HepG2 (cell line): ENCODE results near the gene FCN3. TPM values are rescaled to one million over a fixed set of nuclear protein-coding genes. Genes with fewer than 3 reads are reported as not detected.

Source experiments
- ARNT2 ChIP-seq: sonication (generic); formaldehyde crosslinking; IDR thresholded peaks from 2 replicates; pipeline ENCODE4 v1.8.0; 2022; ENCODE audit warnings: mild to moderate bottlenecking, low read depth, missing genetic modification reagents, moderate library complexity
- CBX1 ChIP-seq: IDR thresholded peaks from one replicate; pipeline ENCODE4 v1.6.1; 2016; ENCODE audit warnings: antibody characterized with exemption, low read depth
- CC2D1A ChIP-seq: sonication (generic); formaldehyde crosslinking; IDR thresholded peaks from 2 replicates; pipeline ENCODE4 v1.8.1; 2023; ENCODE audit warnings: mild to moderate bottlenecking, missing genetic modification reagents
- CREB1 ChIP-seq, 2 experiments: fragments of 450-650 bp in 1 of 2; IDR thresholded peaks; 2 replicates each; pipeline ENCODE4 v1.6.1; 2016 to 2017; ENCODE audit warnings: control low read depth in 1 of 2, mild to moderate bottlenecking in 1 of 2, missing compliant biosample characterization in 1 of 2, missing genetic modification characterization in 1 of 2
- HNF4G ChIP-seq, 2 experiments: sonication (generic) in 1 of 2; formaldehyde crosslinking in 1 of 2; IDR thresholded peaks; 2 replicates each; pipeline versions ENCODE4 v1.4.0 to v1.6.1; 2011 to 2020; ENCODE audit warnings: borderline replicate concordance in 2 of 2, low read depth in 2 of 2, mild to moderate bottlenecking in 2 of 2, low read length in 1 of 2, missing genetic modification reagents in 1 of 2, moderate library complexity in 1 of 2
- KDM3A ChIP-seq: IDR thresholded peaks from 2 replicates; pipeline ENCODE4 v1.6.1; 2018; ENCODE audit warnings: low read depth, missing compliant biosample characterization
- KLF12 ChIP-seq: sonication (generic); formaldehyde crosslinking; IDR thresholded peaks from 2 replicates; pipeline ENCODE4 v1.4.0; 2020; ENCODE audit warnings: missing genetic modification reagents, borderline replicate concordance
- NFATC3 ChIP-seq: sonication (generic); formaldehyde crosslinking; IDR thresholded peaks from 2 replicates; pipeline ENCODE4 v1.5.1; 2020; ENCODE audit warnings: mild to moderate bottlenecking, missing genetic modification reagents
- PTBP1 ChIP-seq: fragments of 200-400 bp; formaldehyde crosslinking; IDR thresholded peaks from 2 replicates; pipeline ENCODE4 v1.6.1; 2018; ENCODE audit warnings: low read length, low read depth; ENCODE audit not compliant: poor library complexity, severe bottlenecking
- RAD21 ChIP-seq: fragments of 450-650 bp; formaldehyde crosslinking; IDR thresholded peaks from 2 replicates; pipeline ENCODE4 v1.5.0; 2020; ENCODE audit warnings: mild to moderate bottlenecking
- RFXAP ChIP-seq: sonication (generic); formaldehyde crosslinking; IDR thresholded peaks from 2 replicates; pipeline ENCODE4 v1.4.0; 2020; ENCODE audit warnings: missing genetic modification reagents, borderline replicate concordance
- SIN3A ChIP-seq: IDR thresholded peaks from 2 replicates; pipeline ENCODE4 v1.6.1; 2011; ENCODE audit warnings: low read depth, mild to moderate bottlenecking, control low read depth, low read length, borderline replicate concordance
- SNAPC2 ChIP-seq: sonication (generic); formaldehyde crosslinking; IDR thresholded peaks from 2 replicates; pipeline ENCODE4 v1.8.1; 2022; ENCODE audit warnings: mild to moderate bottlenecking, missing genetic modification reagents
- STAT5B ChIP-seq: sonication (generic); formaldehyde crosslinking; IDR thresholded peaks from 2 replicates; pipeline ENCODE4 v1.4.0; 2020; ENCODE audit warnings: missing genetic modification reagents
- THAP11 ChIP-seq: IDR thresholded peaks from 2 replicates; pipeline ENCODE4 v1.6.1; 2016; ENCODE audit warnings: missing biosample characterization, missing genetic modification reagents
- ZEB1 ChIP-seq: IDR thresholded peaks from 2 replicates; pipeline ENCODE4 v1.6.1; 2012; ENCODE audit warnings: mild to moderate bottlenecking, low read depth, inconsistent platforms; ENCODE audit not compliant: insufficient replicate concordance
- ZNF160 ChIP-seq: sonication (generic); formaldehyde crosslinking; IDR thresholded peaks from 2 replicates; pipeline ENCODE4 v1.8.0; 2022; ENCODE audit warnings: mild to moderate bottlenecking, inconsistent platforms, missing genetic modification reagents
- ZNF225 ChIP-seq: sonication (generic); formaldehyde crosslinking; IDR thresholded peaks from 2 replicates; pipeline ENCODE4 v1.4.0; 2020; ENCODE audit warnings: mild to moderate bottlenecking, missing genetic modification reagents
- ZNF232 ChIP-seq: sonication (generic); formaldehyde crosslinking; IDR thresholded peaks from 2 replicates; pipeline ENCODE4 v1.4.0; 2020; ENCODE audit warnings: missing genetic modification reagents, borderline replicate concordance
- ZNF274 ChIP-seq: sonication (generic); formaldehyde crosslinking; IDR thresholded peaks from 2 replicates; pipeline ENCODE4 v1.5.1; 2020; ENCODE audit warnings: mild to moderate bottlenecking, missing genetic modification reagents
- ZNF33A ChIP-seq: sonication (generic); formaldehyde crosslinking; IDR thresholded peaks from 2 replicates; pipeline ENCODE4 v1.5.1; 2020; ENCODE audit warnings: missing genetic modification reagents, mild to moderate bottlenecking, moderate library complexity, borderline replicate concordance
- ZNF720 ChIP-seq: sonication (generic); formaldehyde crosslinking; IDR thresholded peaks from 2 replicates; pipeline ENCODE4 v1.4.0; 2020; ENCODE audit warnings: missing genetic modification reagents
- ZSCAN25 ChIP-seq: sonication (generic); formaldehyde crosslinking; IDR thresholded peaks from 2 replicates; pipeline ENCODE4 v1.8.0; 2022; ENCODE audit warnings: mild to moderate bottlenecking, missing genetic modification reagents
- ZSCAN31 ChIP-seq: sonication (generic); formaldehyde crosslinking; IDR thresholded peaks from 2 replicates; pipeline ENCODE4 v1.5.0; 2020; ENCODE audit warnings: low read depth, mild to moderate bottlenecking, missing genetic modification reagents
- polyA plus RNA-seq, 8 experiments: library from polyadenylated mRNA; depleted of rRNA in 3 of 8; stranded (reverse) in 7 of 8; unstranded in 1 of 8; fragments of >200 nt; fragmentation: Illumina TruSeq in 4 of 8; extraction: Trizol in 4 of 8; gene quantifications; 2 replicates each; pipeline versions ENCODE4 v1.2.1 to v1.2.3, GENCODE V29; 2011 to 2016; ENCODE audit warnings: low read depth in 4 of 8, missing spikeins in 1 of 8, mixed read lengths in 1 of 8; ENCODE audit not compliant: insufficient read depth in 1 of 8
- total RNA-seq, 5 experiments: library from RNA; depleted of rRNA; stranded (reverse); fragments of >200 nt; fragmentation: Illumina TruSeq; extraction: Trizol; gene quantifications; 2 replicates each; pipeline ENCODE4 v1.2.3, GENCODE V29; 2016; ENCODE audit warnings: low read depth in 1 of 5
- TF ChIP-seq, protein P1 (sequence below): sonication (generic); formaldehyde crosslinking; IDR thresholded peaks from 2 replicates; pipeline ENCODE4 v1.4.0; 2020; ENCODE audit warnings: missing genetic modification reagents
- TF ChIP-seq, protein P2 (sequence below): sonication (generic); formaldehyde crosslinking; IDR thresholded peaks from 2 replicates; pipeline ENCODE4 v1.8.0; 2022; ENCODE audit warnings: missing genetic modification reagents, mild to moderate bottlenecking, moderate library complexity, borderline replicate concordance
- TF ChIP-seq, protein P3 (sequence below): IDR thresholded peaks from 2 replicates; pipeline ENCODE4 v1.6.1; 2016; ENCODE audit warnings: mild to moderate bottlenecking, missing biosample characterization, missing genetic modification reagents

Gene FCN3
- total and polyA plus RNA-seq, 2 of the 13 experiments (the other 11 are each of a cell fraction or from before 2014, with no cell fraction given), result not detected

DNA sequence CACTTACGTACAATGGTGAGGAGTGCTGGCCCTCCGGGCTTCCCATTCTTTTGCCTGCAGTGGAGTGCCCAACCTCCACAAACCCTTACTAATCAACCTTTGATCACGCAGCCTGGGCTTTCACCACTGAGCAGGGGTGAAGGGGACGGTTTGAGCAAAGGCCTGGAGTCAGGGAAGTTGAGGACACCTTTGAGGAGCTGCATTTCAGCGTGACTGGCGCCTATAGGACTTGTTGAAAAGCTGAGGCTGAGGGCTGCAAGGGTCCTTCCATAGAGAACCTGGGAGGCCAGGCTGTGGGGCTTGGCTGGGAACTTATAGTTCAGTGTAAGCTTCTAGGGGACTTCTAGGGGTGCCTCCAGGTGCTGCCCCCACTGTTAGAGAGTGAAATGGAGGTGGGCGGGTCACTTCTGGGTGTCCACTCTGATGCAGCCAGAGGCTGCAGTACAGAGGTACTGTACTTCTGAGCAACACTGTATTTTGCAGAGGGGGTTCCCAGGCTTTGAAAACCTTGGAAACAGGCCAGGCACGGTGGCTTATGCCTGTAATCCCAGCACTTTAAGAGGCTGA lies 23.0 kb downstream of the FCN3 start (continued):
- TF ChIP-seq PTBP1, result no peak
- no peak for TF ChIP-seq CC2D1A (CRISPR knock-in tag)
- peak; percentile 96 for TF ChIP-seq ZSCAN25
- TF ChIP-seq ZNF33A, result no peak
- TF ChIP-seq, protein P1, sequence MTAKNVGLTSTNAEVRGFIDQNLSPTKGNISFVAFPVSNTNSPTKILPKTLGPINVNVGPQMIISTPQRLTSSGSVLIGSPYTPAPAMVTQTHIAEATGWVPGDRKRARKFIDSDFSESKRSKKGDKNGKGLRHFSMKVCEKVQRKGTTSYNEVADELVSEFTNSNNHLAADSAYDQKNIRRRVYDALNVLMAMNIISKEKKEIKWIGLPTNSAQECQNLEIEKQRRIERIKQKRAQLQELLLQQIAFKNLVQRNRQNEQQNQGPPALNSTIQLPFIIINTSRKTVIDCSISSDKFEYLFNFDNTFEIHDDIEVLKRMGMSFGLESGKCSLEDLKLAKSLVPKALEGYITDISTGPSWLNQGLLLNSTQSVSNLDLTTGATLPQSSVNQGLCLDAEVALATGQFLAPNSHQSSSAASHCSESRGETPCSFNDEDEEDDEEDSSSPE (CRISPR knock-in tag), result no peak
- TF ChIP-seq, protein P2, sequence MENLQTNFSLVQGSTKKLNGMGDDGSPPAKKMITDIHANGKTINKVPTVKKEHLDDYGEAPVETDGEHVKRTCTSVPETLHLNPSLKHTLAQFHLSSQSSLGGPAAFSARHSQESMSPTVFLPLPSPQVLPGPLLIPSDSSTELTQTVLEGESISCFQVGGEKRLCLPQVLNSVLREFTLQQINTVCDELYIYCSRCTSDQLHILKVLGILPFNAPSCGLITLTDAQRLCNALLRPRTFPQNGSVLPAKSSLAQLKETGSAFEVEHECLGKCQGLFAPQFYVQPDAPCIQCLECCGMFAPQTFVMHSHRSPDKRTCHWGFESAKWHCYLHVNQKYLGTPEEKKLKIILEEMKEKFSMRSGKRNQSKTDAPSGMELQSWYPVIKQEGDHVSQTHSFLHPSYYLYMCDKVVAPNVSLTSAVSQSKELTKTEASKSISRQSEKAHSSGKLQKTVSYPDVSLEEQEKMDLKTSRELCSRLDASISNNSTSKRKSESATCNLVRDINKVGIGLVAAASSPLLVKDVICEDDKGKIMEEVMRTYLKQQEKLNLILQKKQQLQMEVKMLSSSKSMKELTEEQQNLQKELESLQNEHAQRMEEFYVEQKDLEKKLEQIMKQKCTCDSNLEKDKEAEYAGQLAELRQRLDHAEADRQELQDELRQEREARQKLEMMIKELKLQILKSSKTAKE, result no peak
- no peak for TF ChIP-seq ZNF274
- TF ChIP-seq ARNT2 (CRISPR knock-in tag), result 0 out of 2 replicates have a peak, but pooled peaks have one; percentile 44
- no peak for TF ChIP-seq ZEB1
- TF ChIP-seq STAT5B, result no peak
- TF ChIP-seq KLF12 (CRISPR knock-in tag), result 0 out of 2 replicates have a peak, but pooled peaks have one; percentile 25
- TF ChIP-seq SIN3A, result no peak
- TF ChIP-seq, protein P3, sequence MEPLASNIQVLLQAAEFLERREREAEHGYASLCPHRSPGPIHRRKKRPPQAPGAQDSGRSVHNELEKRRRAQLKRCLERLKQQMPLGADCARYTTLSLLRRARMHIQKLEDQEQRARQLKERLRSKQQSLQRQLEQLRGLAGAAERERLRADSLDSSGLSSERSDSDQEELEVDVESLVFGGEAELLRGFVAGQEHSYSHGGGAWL (CRISPR knock-in tag), result no peak
- TF ChIP-seq SNAPC2, result no peak
- no peak for TF ChIP-seq RAD21 (CRISPR knock-in tag)
- TF ChIP-seq HNF4G (IDR thresholded peaks at IDR 0.05; ENCODE audit: borderline replicate concordance, low read depth, low read length), result peak; percentile 37
- TF ChIP-seq HNF4G (CRISPR knock-in tag; IDR thresholded peaks at IDR 0.05; ENCODE audit: borderline replicate concordance, low read depth), result no peak
- no peak for TF ChIP-seq ZSCAN31
- TF ChIP-seq CBX1, result no peak
- no peak for TF ChIP-seq ZNF225 (CRISPR knock-in tag)
- TF ChIP-seq NFATC3 (CRISPR knock-in tag), result no peak
- TF ChIP-seq ZNF720 (CRISPR knock-in tag), result no peak
- no peak for TF ChIP-seq KDM3A
- TF ChIP-seq RFXAP (CRISPR knock-in tag), result 0 out of 2 replicates have a peak, but pooled peaks have one; percentile 20
- no peak for TF ChIP-seq CREB1 (IDR thresholded peaks at IDR 0.05)
- no peak for TF ChIP-seq CREB1 (CRISPR knock-in tag; IDR thresholded peaks at IDR 0.05)
- TF ChIP-seq ZNF232 (CRISPR knock-in tag), result no peak
- TF ChIP-seq THAP11, result no peak
- TF ChIP-seq ZNF160 (CRISPR knock-in tag), result no peak
